Pulmonary artery endothelial cell (primary cell): Measurements from ENCODE around the gene TMED1. TPM values are rescaled to one million over a fixed set of nuclear protein-coding genes. Genes with fewer than 3 reads are reported as not detected.
"Not testable (repeated sequence)": the region's sequence is repeated elsewhere in the genome, so short reads cannot be mapped to it uniquely, and the experiment has no call there.

ENCODE experiments used
- DNase-seq: peaks from one replicate; pipeline ENCODE4 v3.0.0-alpha.2; 2011; ENCODE audit warnings: low read depth, low spot score
- total RNA-seq: library from RNA; depleted of rRNA; stranded (reverse); fragments of >200 nt; gene quantifications from 2 replicates; pipeline ENCODE4 v1.2.3, GENCODE V29; 2014

TMED1 gene
- total RNA-seq, 1 donor from 2014 or later = 39.4 TPM

- no peak for DNase-seq
Observed at GRCh38 chr19:10862561-10863106, 26.6 kb upstream of the TMED1 start.

GRCh38 chr19:10861103-10861651 is 25.2 kb upstream of the TMED1 start:
- no peak for DNase-seq

GRCh38 chr19:10858204-10858828 is 22.3 kb upstream of the TMED1 start:
- DNase-seq = no peak

GRCh38 chr19:10856899-10857298 is 20.9 kb upstream of the TMED1 start:
- not testable (repeated sequence) for DNase-seq

GRCh38 chr19:10855879-10856522 is 20.0 kb upstream of the TMED1 start:
- no peak for DNase-seq

DNA sequence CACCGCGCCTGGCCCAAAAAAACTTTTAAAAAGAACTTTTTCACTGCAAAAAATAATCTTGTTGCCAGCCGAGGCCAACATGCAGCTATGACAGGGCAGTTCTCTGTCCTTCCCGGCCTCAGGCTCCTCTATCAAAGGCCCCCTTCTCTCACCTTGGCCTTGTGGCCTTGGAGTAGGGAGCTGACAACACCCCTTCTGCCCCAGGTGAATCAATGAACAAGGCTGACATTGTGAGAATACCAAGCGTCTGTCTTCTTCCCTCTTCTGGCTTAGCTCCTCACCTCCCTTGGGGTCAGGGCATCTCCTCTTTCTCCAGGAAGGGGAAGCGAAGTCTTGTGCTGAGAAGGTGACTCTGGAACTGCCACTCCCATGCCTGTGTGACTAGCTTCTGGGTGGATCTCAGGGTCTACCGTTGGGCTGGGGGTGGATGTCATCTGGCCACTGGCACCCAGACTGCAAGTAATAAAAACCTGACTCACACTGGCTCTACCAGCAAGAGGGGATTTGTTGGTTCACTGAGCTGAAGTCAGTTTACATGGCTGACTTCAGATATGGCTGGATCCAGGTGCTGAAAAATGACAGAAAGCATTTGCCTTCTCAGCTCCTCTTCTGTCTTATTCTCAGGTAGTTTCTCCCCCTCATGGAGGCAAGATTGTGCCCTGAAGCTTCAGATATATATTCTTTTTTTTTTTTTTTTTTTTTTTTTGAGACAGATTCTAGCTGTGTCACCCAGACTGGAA is 18.5 kb upstream of the TMED1 start:
- no peak for DNase-seq

DNA sequence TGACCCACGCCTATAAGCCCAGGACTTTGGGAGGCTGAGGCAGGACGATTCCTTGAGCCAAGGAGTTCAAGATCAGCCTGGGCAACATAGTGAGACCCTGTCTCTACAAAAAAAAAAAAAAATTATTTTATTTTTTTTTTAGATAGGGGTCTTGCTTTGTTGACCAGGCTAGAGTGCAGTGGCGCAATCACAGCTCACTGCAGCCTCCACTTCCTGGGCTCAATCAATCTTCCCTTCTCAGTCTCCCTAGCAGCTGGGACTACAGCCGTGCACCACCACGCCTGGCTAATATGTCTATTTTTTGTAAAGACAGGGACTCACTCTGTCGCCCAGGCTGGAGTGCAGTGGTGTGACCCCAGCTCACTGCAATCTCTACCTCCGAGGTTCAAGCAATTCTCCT is 16.9 kb upstream of the TMED1 start:
- no peak for DNase-seq

- no peak for DNase-seq
Observed at GRCh38 chr19:10852098-10852800, 16.2 kb upstream of the TMED1 start.

GRCh38 chr19:10850631-10851030 is 14.6 kb upstream of the TMED1 start:
- DNase-seq = no peak

- DNase-seq = no peak
Observed at GRCh38 chr19:10848230-10848856, 12.3 kb upstream of the TMED1 start, which contains the start of gene C19orf38. Gene C19orf38, plus strand, starts transcription at chr19:10848415. Its CDS starts 94 bp downstream, at chr19:10848509.

DNA sequence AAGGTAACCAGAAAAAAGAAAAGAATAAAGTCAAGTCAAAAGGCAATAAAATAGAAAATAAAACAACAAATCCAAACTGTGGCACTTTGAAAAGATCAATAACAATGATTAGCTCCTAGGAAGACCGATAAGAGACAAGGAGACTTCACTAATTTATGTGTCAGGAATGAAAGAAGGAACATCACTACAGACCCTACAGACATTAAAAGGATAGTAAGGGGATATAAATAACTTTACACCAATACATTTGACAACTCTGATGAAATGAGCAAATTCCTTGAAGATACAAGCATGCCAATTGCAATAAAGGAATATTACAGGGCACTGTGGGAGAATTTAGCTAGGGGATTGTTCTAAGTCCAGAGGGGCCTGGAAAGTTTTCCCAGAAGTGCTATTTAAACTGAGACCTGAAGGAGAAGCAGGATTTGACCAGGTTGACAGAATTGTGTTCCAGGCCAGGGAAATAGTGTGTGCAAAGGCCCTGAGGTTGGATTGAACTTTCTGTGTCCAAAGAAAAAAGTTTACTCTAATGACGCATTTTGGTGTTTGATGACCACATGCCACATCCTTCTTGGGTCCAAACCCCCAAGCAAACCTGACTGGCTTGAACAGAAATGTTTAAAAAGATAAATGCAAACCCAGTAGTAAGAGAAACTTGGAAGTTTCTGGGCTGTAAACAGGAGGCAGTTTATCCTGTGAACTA is 10.6 kb upstream of the TMED1 start:
- no peak for DNase-seq

DNA sequence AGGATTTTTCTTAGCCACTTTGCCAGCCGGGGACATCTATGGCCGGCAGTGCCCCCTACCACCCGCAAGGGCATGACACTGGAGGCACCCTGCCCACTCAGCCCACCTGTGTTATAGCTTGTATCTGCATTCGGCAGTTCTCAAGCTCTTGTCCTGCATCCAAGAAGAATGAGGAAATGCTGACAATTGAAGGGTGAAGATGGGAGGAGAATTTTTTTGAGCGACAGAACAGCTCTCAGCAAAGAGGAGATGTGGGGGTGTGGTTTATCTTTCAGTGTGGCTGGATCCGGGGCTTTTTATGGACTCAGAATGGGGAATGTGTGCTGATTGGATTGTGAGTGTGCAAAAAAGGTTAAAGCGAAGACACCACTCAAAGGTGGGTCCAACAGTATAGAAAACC is 6.8 kb upstream of the TMED1 start:
- DNase-seq = no peak

DNA sequence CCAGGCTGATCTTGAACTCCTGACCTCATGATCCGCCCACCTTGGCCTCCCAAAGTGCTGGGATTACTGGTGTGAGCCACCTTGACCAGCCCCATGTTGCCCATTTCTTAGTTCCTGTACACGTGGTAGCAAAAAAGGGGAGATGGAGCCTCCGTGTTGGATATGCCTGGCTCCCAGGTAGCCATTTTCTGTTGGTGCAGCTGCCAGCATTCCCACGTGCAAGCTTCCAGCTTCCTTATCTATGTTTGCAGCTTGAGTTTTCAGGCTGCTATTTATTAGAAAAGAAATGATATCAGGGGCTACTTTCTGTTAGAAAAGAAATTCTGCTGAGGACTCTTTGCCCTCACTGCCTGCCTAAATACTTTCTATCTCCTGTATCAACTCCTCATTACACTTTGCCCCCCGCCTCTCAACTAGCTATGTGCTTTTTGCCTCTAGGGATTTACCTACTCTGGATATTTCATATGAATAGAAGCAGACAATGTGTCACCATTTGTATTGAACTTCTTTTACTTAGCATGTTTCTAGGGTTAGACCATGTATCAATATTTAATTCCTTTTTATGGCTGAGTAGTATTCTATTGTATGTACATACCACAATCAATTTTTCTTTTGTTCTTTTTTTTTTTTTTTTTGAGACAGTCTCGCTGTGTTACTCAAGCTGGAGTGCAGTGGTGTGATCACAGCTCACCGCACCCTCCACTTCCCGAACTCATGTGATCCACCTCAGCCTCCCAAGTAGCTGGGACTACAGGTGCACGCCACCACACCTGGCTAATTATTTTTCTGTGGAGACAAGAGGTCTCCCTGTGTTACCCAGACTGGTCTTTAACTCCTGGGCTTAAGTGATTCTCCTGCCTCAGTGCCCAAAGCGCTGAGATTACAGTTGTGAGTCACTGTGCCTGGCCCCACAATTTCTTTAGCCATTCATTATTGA is 3.4 kb upstream of the TMED1 start:
- no peak for DNase-seq

GRCh38 chr19:10838377-10838776 is 2.4 kb upstream of the TMED1 start:
- DNase-seq = no peak

DNA sequence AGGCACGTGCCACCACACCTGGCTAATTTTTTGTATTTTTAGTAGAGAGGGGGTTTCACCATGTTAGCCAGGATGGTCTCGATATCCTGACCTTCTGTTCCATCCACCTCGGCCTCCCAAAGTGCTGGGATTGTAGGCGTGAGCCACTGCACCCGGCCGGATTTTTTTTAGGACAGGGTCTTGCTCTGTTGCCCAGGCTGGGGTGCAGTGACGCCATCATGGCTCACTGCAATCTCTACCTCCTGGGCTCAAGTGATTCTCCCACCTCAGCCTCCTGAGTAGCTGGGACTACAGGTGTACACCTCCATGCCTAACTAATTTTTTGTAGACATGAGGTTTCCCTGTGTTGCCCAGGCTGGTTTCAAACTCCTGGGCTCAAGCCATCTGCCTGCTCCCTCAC is 1.6 kb upstream of the TMED1 start:
- DNase-seq = not testable (repeated sequence)

DNA sequence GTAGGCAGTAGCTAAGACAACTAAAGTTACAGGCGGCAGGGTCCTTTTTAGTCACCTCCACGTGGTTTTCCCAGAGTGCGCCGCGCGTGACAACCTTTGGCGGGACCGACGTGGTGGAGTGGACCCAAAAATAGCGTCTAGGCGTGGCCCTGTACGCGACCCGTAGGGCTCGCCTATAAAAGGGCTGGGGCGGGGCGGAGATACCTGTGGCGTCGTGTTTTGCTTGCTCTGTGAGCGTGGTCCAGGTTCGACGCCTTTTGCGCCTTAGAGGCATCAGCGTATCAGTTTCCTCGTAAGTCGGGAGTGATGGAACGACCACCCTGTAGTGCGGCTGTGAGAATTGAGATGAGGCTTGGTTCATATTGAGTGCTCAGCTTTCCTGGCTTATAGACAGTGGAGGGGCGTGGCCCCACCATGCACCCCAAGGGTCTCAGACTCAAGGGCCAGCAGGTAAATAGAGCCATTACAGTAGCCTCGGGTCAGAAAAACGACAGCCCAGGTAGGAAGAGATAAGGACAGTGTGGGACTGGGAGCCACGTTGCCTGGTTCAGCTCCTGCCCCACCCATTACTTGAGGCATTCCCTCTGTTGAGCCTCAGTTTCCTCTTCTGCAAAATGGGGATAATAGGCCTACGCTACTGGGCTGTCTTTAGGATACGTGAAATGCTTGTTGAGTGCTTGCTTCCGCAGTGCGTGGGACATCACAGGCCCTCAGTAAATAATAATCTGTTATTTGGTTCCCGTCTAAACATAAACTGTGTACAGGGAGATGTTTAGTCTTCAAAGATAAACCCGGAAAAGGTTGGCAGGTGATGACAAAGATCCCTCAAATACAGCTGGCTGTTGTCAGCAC is 693 bp upstream of the TMED1 start:
- peak; percentile 29 for DNase-seq

DNA sequence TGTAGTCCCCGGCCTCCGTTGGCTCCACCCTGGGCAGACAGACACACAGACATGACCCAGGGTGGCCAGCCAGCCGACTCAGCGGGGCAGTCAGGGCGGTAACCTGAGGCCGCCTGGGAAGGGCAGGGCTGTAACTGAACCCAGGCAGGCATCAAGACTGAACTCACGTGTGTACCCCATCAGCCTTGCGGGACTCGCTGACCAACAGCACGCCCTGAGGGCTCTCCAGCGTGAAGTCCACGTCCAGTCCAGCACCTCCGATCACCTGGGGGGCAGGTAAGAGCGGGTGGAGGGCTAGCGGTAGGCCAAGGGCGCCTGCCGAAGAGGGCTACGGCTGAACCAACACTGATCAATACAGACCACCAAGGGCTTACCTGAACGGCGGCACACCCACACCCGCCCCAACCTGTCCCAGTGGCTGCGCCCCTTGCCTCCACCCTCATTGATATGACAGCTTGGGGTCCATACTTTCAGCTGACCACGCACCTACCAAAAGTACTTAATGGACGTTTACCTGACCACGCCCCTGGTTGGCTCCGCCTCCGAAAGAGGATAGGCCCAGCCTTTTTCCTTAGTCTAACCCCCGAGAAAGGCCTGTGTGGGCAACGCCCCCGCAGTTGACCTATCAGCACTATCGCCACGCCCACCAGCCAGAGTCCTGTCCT is 791 bp downstream of the TMED1 start:
- no peak for DNase-seq

DNA sequence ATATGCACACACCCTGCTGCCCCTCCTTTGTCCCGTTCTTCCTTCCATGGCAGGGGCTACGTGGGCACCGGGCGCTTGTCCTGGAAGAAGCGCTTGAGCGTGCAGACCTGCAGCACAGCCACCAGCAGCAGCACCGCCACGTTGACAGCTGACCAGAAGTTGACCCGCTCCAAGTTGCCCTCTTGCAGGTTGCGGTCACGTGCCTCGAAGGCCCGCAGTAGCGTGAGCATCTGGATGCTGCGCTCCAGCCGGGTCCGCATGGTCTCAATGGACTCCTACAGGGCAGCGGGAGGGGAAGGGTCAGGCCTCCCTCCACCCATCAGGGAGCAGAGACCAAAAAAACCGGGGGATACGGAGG is 3.1 kb downstream of the TMED1 start:
- no peak for DNase-seq
